HG03103 (cell line): Measurements from ENCODE around the gene HIGD1C.

Source experiments
- ATAC-seq: cut with Tn5 transposase; IDR thresholded peaks from one replicate; pipeline ENCODE4 v1.9.1; 2021; ENCODE audit warnings: low read depth; ENCODE audit not compliant: unreplicated experiment

The HIGD1C gene

DNA sequence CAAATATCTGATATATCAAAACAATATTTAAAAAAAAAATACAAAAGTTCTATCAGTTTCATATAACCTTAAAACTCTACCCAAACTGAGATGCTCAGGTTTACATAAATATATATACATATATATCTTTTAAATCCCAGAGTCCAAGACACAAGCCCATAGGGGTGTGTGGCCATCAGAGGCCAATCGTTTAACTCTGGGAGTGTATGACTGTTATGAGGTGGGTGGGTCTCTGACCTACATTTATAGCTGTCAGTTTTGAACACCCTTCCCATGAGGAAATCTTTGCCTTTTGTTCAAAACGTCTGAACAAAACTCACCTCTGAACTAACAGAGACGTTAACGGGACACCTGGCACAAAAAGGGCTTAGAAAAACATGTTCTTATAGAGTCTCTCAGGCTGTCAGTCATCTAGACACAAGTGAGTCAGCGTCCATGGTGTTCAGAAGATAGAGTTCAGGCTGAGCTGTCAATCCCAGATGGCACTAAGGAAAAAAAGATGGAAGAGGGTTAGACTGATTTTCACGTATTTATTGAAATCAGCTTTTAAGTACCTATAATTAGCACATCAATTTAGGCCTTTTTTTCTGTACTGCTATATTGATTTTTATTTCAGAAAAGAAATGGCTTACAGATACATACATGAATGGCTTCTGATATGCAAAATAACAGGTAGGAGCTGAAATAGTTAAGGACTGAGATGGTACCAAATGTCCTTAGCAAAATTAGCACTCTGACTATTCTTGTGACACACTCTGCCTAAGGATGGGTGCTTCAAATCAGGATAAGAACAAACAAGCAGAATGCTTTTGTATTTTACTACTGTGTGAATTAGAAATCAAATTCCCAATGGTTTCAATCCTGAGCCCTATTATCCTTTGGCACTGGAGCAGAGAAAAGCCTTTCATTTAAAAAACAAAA, 29.2 kb downstream of the HIGD1C start:
- ATAC-seq: no peak

DNA sequence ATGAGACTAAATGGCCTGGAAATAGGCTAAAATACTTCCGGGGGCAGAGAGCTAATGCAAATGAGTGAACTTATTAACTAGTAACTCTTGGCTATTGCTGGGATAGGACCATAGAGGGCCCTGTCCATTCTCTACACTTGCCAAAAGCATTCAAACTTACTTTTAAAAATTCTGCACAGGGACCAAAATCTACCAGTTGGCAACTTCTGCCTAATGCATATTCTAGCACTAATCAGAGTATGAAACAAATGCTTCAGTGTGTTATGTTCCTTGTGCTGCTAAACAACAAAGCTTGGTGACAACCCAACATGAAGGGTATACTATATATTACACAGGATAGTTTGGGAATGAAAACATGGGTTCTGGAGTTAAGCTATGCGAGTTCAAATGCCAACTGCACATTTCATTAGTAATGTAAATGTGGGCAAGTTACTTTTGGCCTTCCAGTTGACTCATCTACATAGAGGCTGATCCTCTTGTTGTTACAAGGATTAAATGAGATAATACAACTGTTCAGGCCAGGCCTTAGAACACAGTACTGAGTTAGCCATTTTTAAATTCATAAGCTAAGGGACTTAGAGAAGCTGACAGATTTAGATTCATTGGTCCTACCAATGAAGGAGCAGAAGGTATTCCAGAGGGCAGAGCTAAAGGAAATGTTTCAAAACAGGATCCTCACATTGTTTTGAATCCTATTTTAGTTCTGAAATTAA, 32.4 kb downstream of the HIGD1C start:
- ATAC-seq: no peak

- no peak for ATAC-seq
Observed at GRCh38 chr12:50985322-50985721, 33.0 kb downstream of the HIGD1C start.

DNA sequence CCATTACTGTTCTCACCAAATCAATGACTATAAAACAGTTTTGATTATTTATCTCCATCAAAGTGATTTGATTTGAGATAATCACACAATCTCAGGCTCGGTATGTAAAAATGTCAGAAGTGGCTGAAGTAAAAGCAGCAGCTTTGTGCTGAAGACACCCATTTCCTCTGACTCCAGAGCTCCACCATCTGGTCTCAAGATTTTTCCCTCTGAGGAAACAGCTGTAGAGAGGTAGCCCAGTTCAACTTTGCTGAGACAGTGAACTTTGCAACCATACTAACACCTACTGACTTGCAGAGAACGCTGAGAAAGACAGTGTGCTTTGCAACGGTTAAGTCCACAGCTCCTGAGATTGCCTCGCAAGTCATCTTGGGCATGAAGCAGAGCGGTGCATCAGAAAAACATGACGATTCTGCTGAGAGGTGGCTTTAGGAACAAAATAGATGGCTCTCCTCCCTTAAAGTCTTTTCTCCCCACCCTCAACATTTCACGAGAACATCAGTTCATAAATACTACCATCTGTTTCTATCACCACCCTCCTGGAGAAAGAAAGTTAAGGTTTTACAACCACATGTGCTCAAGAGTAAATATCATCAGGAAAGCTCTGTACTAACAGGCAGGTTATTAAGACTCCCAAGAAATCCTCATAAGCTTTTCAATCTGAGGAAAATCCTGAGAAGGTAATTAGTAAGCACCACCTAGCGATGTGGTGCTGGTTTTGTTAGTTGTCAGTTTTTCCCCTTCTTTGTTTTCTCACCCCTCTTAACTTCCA, 34.8 kb downstream of the HIGD1C start:
- no peak for ATAC-seq

- no peak for ATAC-seq
Observed at GRCh38 chr12:50988051-50988450, 35.7 kb downstream of the HIGD1C start.

GRCh38 chr12:50988871-50989270, 36.5 kb downstream of the HIGD1C start:
- ATAC-seq: no peak

DNA sequence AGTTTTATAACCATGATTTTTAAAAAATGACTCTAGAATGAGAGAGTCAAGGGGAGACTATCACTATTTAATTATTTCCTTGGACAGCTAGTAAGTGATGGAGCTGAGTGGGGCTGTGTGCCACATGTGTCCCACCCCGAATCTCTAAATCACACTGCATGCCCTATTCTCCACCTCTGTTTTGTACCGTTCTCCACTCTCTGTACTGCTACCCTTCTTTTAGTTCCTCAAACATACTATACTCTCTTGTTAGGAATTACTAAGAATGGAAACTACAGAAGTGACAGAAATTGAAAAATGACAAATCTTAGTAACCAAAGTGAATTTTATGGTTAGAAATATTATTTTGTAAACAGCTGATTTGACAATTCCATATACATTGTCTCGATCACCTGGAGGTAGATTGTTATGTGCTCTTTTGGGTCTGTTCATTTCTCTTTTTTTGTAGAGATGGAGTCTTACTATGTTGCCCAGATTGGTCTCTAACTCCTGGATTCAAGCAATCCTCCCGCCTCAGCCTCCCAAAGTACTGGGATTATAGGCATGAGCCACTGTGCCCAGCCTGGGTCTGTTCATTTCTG, 37.9 kb downstream of the HIGD1C start:
- ATAC-seq: no peak

- no peak for ATAC-seq
Observed at GRCh38 chr12:50990791-50991190, 38.4 kb downstream of the HIGD1C start.

GRCh38 chr12:50991291-50991690, 38.9 kb downstream of the HIGD1C start:
- ATAC-seq: no peak

GRCh38 chr12:50992819-50993218, 40.5 kb downstream of the HIGD1C start:
- ATAC-seq: no peak

- no peak for ATAC-seq
Observed at GRCh38 chr12:50999093-50999492, 46.7 kb downstream of the HIGD1C start.

GRCh38 chr12:51000245-51000644, 47.9 kb downstream of the HIGD1C start:
- no peak for ATAC-seq

DNA sequence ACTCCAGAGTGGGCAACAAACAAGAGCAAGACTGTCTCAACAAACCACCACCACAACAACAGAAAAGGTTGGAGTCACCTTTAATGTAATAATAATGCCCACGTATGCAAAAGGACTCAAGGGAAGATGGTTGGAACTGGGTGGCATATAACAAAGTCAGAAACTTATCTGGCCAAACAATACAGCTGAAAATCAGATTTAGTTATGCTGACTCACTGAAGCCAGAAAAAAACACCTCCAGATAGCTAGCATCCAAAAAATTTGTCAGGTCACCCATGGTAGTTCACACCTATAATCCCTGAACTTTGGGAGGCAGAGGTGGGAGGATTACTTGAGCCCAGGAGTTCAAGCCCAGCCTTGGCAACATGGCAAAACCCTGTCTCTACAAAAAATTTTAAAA, 49.5 kb downstream of the HIGD1C start:
- ATAC-seq: no peak

DNA sequence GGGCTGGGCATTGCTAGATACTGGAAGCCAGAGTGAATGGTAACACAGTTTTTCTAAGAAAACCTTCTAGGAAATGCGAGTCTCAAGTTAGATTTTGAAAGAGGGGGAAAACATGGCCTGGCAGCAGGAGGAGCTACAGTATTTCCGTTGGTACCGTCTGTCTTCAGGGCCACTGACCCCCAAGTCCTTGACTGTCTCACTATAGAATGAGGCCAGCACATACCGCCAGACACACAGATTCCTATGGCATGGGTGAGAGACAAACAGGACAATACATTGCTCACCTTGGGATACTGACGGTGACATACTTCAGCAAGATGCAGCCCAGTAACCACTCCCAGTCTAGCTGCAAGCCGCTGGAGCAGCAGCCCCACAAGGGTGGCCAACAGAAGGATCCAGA, 52.2 kb downstream of the HIGD1C start:
- no peak for ATAC-seq

GRCh38 chr12:51005030-51005429, 52.7 kb downstream of the HIGD1C start:
- ATAC-seq: no peak

- no peak for ATAC-seq
Observed at GRCh38 chr12:51005671-51006070, 53.3 kb downstream of the HIGD1C start.

- ATAC-seq: no peak
Observed at GRCh38 chr12:51008329-51009055, 56.1 kb downstream of the HIGD1C start.

DNA sequence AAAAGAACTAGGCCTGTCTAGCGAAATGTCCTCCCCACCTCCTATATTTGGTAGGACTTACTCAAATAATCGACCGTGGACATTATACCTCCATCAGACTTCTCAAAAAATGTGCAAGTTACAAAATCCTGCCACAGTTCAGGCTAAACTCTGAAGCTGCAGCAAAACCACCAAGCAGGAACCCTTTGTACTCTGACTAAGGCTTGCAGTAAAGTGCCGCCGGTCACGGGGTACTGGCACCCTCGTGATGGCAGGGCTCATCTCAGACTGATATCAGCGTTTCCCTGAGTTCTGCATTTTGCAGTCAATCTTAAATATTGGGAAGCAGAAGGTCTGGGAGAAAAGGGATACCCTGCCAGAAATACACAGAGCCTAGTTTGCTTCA, 56.7 kb downstream of the HIGD1C start:
- ATAC-seq: no peak

GRCh38 chr12:51011955-51012354, 59.6 kb downstream of the HIGD1C start:
- ATAC-seq: no peak

GRCh38 chr12:51012570-51013236, 60.4 kb downstream of the HIGD1C start:
- no peak for ATAC-seq
